GM19463 (cell line): ENCODE measurements around the gene RPL38.

Experiments used
- ATAC-seq: cut with Tn5 transposase; IDR thresholded peaks from one replicate; pipeline ENCODE4 v1.9.1; 2021; ENCODE audit warnings: mild to moderate bottlenecking, moderate library complexity; ENCODE audit not compliant: unreplicated experiment

Gene RPL38

DNA sequence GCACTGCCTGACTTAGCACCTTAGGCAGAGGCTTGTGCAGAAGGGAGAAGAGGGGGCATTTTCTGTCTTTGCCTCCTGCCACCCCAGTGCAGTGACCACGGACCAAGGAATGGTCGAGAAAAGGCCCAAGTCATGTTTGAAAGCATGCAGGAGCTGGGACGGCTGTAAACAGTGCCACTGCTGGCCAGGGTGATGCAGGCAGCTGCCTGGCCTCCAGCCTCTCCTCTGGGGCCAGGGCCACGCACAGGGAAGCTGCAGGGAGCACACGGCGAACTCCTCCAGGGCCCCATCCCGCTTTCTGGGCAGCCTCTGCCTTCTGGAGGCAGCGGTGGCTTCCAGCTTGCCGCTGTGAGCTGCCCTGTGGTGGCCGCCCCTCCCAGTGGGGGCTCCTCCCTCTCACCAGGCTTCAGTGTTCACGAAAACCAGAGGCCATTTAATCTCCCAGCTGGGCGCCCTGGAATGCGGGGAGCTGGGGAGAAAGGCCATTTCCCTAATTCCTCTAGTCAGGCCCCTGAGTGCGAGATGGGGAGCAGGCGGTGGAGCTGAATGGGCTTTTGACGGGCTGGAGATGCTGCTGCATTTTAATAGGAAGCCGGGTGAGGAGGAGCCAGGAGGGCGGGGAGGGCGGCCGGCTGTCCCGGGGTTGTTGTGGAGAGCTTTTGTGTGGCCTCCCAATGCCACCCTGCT lies 41.8 kb downstream of the RPL38 start:
- ATAC-seq, result no peak

DNA sequence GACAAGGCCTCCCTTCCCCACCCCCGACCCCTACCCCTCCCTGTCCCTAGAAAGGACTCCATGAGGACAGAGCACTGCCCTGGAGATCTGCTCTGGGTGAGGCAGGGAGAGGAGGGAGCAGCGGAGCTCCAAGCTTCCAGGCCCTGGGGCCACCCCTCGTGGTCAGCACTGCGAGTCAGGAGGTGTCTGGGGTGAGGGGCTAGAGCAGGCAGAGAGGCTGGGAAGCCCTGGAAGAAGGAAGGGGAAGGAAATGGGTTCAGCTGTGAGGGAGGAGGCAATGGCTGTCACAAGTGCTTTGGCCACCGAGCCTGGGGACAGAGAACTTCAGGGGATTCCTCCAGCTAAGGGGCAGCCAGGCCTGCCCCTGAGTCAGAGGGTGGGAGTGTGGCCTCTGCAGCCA lies 42.4 kb downstream of the RPL38 start:
- no peak for ATAC-seq

DNA sequence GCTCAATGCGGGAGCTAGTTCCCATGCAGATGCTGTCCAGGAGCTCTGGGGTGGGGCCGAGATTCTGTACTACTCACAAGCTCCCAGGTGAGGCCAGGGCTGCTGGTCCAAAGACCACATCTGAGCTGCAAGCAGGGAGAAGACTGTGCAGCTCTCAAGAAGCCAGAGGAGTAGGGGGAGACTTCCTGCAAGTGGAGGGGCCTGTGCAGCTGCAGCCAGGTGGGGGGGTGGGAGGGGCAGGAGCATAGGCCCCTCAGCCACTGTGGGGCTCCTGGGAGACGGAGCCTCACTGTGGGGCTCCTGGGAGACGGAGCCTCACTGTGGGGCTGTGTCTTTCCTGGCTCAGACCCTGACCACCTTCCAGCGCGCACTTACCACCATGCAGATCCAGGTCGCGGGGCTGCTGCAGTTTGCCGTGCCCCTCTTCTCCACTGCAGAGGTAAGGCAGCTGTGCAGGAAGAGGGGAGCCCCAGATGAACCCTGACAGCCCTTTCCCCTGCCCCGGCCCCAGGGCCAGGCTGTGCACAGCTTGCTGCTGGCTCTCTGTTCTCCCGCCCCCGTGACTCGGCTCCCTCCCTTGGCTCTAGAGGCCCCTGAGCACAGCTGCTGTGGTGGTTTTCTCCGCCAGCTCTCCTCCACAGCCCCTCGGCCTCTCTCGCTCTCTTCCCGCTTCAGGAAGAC lies 46.3 kb downstream of the RPL38 start:
- no peak for ATAC-seq

DNA sequence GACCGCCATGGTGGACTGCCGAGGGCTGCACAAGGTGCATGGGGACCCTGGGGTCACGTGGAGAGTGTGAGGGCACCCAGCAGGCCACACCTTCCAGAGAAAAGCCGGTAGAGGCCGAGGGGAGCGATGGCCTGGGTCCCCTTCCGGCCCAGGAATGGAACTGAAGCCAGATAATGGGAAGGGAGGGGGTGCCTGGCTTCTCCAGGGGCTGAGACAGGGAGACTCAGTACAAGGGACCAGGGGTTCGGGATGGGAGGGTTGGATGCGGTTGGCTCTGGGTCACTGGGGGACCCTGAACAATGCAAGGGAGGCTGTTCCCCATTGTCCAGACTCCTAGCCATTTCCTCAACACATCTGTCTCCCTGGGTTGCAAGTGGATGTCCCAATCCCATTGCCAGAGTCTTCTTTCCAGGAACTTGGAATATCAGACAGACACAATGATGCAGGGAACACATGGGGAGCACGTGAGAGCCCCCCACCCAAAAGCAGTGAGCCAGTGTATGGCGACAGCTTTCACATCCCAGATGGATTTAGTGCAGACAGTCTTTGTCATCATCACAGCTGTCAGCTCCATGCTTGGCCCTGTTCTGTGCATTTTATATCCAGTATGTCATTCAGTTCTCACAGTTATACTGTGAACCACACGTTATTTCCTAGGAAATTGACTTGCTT lies 47.0 kb downstream of the RPL38 start:
- ATAC-seq, result no peak

DNA sequence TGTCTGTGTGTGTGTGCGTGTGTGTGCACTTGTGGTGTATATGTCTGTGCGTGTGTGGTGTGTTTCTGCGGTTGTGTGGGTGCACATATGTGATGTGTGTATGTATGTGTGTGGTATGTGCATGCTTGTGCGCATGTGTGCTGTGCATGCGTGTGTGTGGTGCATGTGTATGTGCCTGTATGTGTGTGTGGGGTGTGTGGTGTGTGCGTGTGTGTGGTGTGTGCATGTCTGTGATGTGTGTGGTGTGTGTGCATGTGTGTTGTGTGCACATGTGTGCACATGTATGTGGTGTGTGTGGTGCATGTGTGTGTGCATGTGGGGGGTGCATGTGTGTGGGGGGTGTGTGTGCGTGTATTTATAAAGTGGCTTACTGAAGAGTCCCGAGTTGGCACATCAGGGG lies 47.6 kb downstream of the RPL38 start:
- ATAC-seq, result no peak

DNA sequence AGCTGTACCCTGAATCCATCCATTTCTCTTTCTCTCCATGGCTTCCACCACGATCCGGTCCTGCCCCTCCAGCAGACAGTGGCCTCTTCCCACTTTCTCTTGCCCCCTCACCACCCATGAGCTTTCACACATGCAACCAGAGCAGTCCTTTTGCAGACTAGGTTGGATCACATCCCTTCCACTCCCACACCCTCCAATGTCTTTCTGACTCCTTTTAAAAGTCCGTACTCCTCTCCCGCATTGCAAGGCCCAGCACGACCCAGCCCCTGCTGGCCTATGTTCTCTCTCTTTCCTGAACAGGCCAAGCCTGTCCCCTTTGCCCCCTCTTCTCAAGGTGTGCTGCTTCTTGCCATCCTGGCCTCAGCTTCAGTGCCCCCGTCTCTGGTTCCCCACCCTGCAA lies 48.1 kb downstream of the RPL38 start:
- ATAC-seq, result no peak

DNA sequence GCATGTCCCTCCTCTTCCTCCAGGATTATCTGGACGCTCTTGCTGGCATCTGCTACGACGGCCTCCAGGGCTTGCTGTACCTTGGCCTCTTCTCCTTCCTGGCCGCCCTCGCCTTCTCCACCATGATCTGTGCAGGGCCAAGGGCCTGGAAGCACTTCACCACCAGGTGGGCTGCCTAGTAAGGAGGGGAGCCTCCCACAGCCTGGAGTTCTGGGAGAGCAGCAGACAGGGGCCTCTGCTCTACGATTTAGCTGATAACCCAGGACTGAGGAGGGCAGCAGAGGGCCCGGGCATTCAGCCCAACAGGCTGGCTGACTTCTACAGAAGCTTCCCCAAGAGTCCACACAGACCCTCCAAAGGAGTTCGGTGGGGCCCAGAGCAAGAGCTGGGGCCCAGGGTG lies 48.7 kb downstream of the RPL38 start:
- no peak for ATAC-seq

DNA sequence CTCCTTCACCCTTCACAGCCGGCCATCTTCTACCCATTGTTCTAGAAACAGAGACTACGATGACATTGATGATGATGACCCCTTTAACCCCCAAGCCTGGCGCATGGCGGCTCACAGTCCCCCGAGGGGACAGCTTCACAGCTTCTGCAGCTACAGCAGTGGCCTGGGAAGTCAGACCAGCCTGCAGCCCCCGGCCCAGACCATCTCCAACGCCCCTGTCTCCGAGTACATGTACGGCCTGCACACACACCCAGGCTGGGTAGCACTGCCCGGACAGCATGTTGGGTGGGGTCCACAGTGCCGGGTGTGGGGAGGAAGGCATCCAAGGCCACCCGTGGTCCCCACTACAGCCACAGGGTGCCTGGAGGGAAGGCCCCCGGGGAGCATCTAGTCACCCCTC lies 49.6 kb downstream of the RPL38 start:
- no peak for ATAC-seq

DNA sequence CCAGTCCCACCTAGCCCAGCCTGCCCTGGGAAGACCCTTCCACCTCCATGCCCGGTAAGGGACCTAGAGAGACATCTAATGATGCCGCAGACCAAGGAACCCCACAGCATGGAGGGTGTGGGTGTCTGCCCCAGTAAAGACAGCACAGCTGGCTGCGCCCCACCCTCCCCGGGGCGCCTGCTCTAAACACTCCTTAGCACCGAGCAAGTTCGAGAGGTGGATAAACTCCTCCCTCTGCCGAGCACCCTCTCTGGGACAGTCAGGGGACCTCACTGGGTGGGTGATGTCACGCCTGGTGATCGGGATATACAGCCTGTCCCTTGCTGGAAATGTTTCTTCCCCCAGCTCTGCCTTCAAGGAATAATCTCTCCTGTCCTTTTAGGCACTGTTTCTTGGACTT lies 53.8 kb downstream of the RPL38 start:
- no peak for ATAC-seq

DNA sequence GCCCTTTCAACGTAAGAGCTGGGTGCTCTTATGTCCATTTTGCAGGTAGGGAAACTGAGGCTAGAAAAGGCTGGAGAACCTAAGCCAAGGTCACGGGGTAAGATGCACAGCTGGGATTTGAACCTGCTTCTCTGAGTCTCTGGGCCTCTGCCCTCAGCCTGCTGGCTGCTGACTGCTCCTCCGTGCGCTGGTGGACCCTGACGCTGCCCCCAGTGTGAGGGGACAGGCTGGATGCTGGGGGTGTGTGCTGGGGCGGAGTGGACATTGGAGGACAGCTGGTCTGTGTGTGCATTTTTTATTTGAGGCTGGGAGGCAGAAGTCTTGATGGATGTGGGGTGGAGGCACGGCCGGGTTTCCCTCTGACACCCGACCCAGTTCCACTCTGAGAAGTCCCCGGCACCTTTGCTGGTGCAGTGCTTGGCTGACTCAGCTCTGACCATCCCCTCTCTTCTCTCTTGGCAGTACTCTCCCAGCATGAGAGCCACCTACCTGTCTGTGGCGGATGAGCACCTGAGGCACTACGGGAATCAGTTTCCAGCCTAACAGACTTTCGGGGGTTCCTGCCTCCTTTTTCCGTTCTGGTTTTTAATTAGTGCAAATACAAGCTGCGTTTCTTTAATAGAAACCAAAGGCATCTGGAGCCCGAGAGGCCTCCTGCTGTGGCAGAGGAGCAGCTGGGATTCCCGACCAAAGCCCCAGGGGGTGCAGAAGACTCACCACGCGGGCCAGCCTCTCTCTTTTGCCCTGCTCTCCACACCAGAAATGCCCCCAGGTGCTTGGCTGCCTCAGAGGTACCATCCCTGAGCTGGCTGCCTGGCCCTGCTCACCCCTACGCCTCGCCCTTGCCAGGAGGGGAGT lies 56.4 kb downstream of the RPL38 start:
- no peak for ATAC-seq
